Measurements from ENCODE around the gene ADGRG6. TPM values are rescaled to one million over a fixed set of nuclear protein-coding genes. Genes with fewer than 3 reads are reported as not detected.

Gene ADGRG6
- total RNA-seq (2014; rRNA removed; shearing (Covaris generic)) = 2.8 and 3.0 TPM in 2 replicates

- Histone ChIP-seq H3K36me3 (no peaks in the 10 kb centered on the region), H3K27me3 (no peaks in the 10 kb centered on the region), H3K4me3 (peak within 1 kb of the TSS; percentile 65), H3K27ac (peak within 1 kb of the TSS; percentile 4; the same call in 1 of the 2 replicates), H3K9me3 (replicated peaks) (no peaks in the 10 kb centered on the region), H3K4me1 (peaks cover 5% of the 10 kb centered on the region)
- DNase-seq = peak; percentile 43 to 44
Observed at GRCh38 chr6:142301651-142302391, at the start of gene ADGRG6. Gene ADGRG6, plus strand, starts transcription at chr6:142302007. Its CDS starts 323 bp downstream, at chr6:142302330.

- Histone ChIP-seq H3K4me1 (no peaks in the 10 kb centered on the region), H3K27me3 (no peaks in the 10 kb centered on the region), H3K36me3 (no peaks in the 10 kb centered on the region), H3K9me3 (replicated peaks) (no peaks in the 10 kb centered on the region), H3K27ac (no peak overlapping the region), H3K4me3 (no peak overlapping the region)
- DNase-seq = no peak
Observed at GRCh38 chr6:142254513-142254912, 47.3 kb upstream of the ADGRG6 start.

- H3K36me3 ChIP-seq = no peaks in the 10 kb centered on the region
- no peaks in the 10 kb centered on the region for H3K9me3 ChIP-seq (replicated peaks)
- no peaks in the 10 kb centered on the region for H3K4me1 ChIP-seq
- no peak overlapping the region for H3K27ac ChIP-seq
- H3K4me3 ChIP-seq = no peak overlapping the region
- no peak for DNase-seq
- no peaks in the 10 kb centered on the region for H3K27me3 ChIP-seq
Observed at GRCh38 chr6:142255785-142256184, 46.0 kb upstream of the ADGRG6 start.

- H3K36me3 ChIP-seq = no peaks in the 10 kb centered on the region
- no peaks in the 10 kb centered on the region; the same call in 1 of the 2 replicates for H3K9me3 ChIP-seq (replicated peaks)
- no peaks in the 10 kb centered on the region for H3K27me3 ChIP-seq
- H3K4me3 ChIP-seq = no peak overlapping the region
- no peaks in the 10 kb centered on the region for H3K4me1 ChIP-seq
- H3K27ac ChIP-seq = no peak overlapping the region
- DNase-seq = no peak
Observed at GRCh38 chr6:142258305-142258704, 43.5 kb upstream of the ADGRG6 start.

- H3K27me3 ChIP-seq = no peaks in the 10 kb centered on the region
- no peak overlapping the region for H3K4me3 ChIP-seq
- H3K4me1 ChIP-seq = no peaks in the 10 kb centered on the region
- no peaks in the 10 kb centered on the region; the same call in 1 of the 2 replicates for H3K9me3 ChIP-seq (replicated peaks)
- no peaks in the 10 kb centered on the region for H3K36me3 ChIP-seq
- no peak overlapping the region for H3K27ac ChIP-seq
- no peak for DNase-seq
Observed at GRCh38 chr6:142258757-142259156, 43.0 kb upstream of the ADGRG6 start.

- no peaks in the 10 kb centered on the region for H3K27me3 ChIP-seq
Observed at GRCh38 chr6:142260748-142261147, 41.1 kb upstream of the ADGRG6 start.

GRCh38 chr6:142262231-142262630 lies 39.6 kb upstream of the ADGRG6 start:
- DNase-seq = no peak
- Histone ChIP-seq H3K4me1 (no peaks in the 10 kb centered on the region), H3K4me3 (no peak overlapping the region), H3K27ac (no peak overlapping the region), H3K9me3 (replicated peaks) (no peaks in the 10 kb centered on the region; the same call in 1 of the 2 replicates), H3K27me3 (no peaks in the 10 kb centered on the region), H3K36me3 (no peaks in the 10 kb centered on the region)

More at GRCh38 chr6:142260748-142261147, 41.1 kb upstream of the ADGRG6 start:
- Histone ChIP-seq H3K4me3 (no peak overlapping the region), H3K9me3 (replicated peaks) (no peaks in the 10 kb centered on the region; the same call in 1 of the 2 replicates), H3K4me1 (no peaks in the 10 kb centered on the region), H3K27ac (no peak overlapping the region), H3K36me3 (no peaks in the 10 kb centered on the region)
- no peak for DNase-seq

- Histone ChIP-seq H3K4me1 (no peaks in the 10 kb centered on the region), H3K4me3 (no peak overlapping the region), H3K36me3 (no peaks in the 10 kb centered on the region), H3K9me3 (replicated peaks) (no peaks in the 10 kb centered on the region; the same call in 1 of the 2 replicates), H3K27ac (no peak overlapping the region), H3K27me3 (no peaks in the 10 kb centered on the region)
- no peak for DNase-seq
Observed at GRCh38 chr6:142265476-142265875, 36.3 kb upstream of the ADGRG6 start.

GRCh38 chr6:142266060-142266459 lies 35.7 kb upstream of the ADGRG6 start:
- H3K27me3 ChIP-seq = no peaks in the 10 kb centered on the region
- H3K27ac ChIP-seq = no peak overlapping the region
- no peak for DNase-seq
- H3K4me3 ChIP-seq = no peak overlapping the region
- H3K4me1 ChIP-seq = no peaks in the 10 kb centered on the region
- H3K9me3 ChIP-seq (replicated peaks) = no peaks in the 10 kb centered on the region; the same call in 1 of the 2 replicates
- no peaks in the 10 kb centered on the region for H3K36me3 ChIP-seq

- peaks cover 21% of the 10 kb centered on the region for H3K4me1 ChIP-seq
- H3K36me3 ChIP-seq = no peaks in the 10 kb centered on the region
- no peak overlapping the region for H3K4me3 ChIP-seq
- H3K27ac ChIP-seq = no peak overlapping the region
- DNase-seq = no peak
- H3K27me3 ChIP-seq = no peaks in the 10 kb centered on the region
- no peaks in the 10 kb centered on the region for H3K9me3 ChIP-seq (replicated peaks)
Observed at GRCh38 chr6:142271476-142271875, 30.3 kb upstream of the ADGRG6 start.

- Histone ChIP-seq H3K9me3 (replicated peaks) (no peaks in the 10 kb centered on the region), H3K27me3 (no peaks in the 10 kb centered on the region), H3K4me1 (peaks cover 21% of the 10 kb centered on the region), H3K27ac (peak overlapping the region; percentile 77), H3K4me3 (no peak overlapping the region), H3K36me3 (no peaks in the 10 kb centered on the region)
- DNase-seq = peak in 1 of 2 experiments; percentile 6
Observed at GRCh38 chr6:142274656-142275055, 27.2 kb upstream of the ADGRG6 start.

- H3K27ac ChIP-seq = peak overlapping the region; percentile 77
- no peaks in the 10 kb centered on the region for H3K27me3 ChIP-seq
- H3K9me3 ChIP-seq (replicated peaks) = 0 out of 2 replicates have a peak, but pooled peaks cover 2% of the 10 kb centered on the region
- peak; percentile 53 to 79 for DNase-seq
- peaks cover 21% of the 10 kb centered on the region for H3K4me1 ChIP-seq
- no peaks in the 10 kb centered on the region for H3K36me3 ChIP-seq
- H3K4me3 ChIP-seq = peak overlapping the region; percentile 18; the same call in 1 of the 2 replicates
Observed at GRCh38 chr6:142275236-142276006, 26.4 kb upstream of the ADGRG6 start.

- Histone ChIP-seq H3K4me3 (no peak overlapping the region), H3K4me1 (peaks cover 21% of the 10 kb centered on the region), H3K27ac (peak overlapping the region; percentile 77), H3K36me3 (no peaks in the 10 kb centered on the region), H3K27me3 (no peaks in the 10 kb centered on the region), H3K9me3 (replicated peaks) (0 out of 2 replicates have a peak, but pooled peaks cover 2% of the 10 kb centered on the region)
- peak in 1 of 2 experiments; percentile 3 for DNase-seq
Observed at GRCh38 chr6:142276256-142276655, 25.6 kb upstream of the ADGRG6 start.

- Histone ChIP-seq H3K4me3 (no peak overlapping the region), H3K36me3 (no peaks in the 10 kb centered on the region), H3K27me3 (no peaks in the 10 kb centered on the region), H3K9me3 (replicated peaks) (0 out of 2 replicates have a peak, but pooled peaks cover 2% of the 10 kb centered on the region), H3K27ac (no peak overlapping the region), H3K4me1 (peaks cover 16% of the 10 kb centered on the region)
- DNase-seq = no peak
Observed at GRCh38 chr6:142279350-142280180, 22.2 kb upstream of the ADGRG6 start.

Measured in SJCRH30 (cell line).